ENCODE measurements around the gene APP.

The APP gene

GRCh38 chr21:25857308-25858074 is 313.1 kb downstream of the APP start:
- DNase-seq: no peak

- DNase-seq: no peak
Measured at GRCh38 chr21:25855576-25855975, 315.0 kb downstream of the APP start.

GRCh38 chr21:25850126-25850842 is 320.3 kb downstream of the APP start:
- DNase-seq: no peak

GRCh38 chr21:25848309-25848708 is 322.3 kb downstream of the APP start:
- DNase-seq: no peak

- DNase-seq: no peak
Measured at GRCh38 chr21:25845729-25846256, 324.8 kb downstream of the APP start.

- no peak for DNase-seq
Measured at GRCh38 chr21:25842925-25843324, 327.6 kb downstream of the APP start.

GRCh38 chr21:25838809-25839208 is 331.8 kb downstream of the APP start:
- no peak for DNase-seq

- no peak for DNase-seq
Measured at GRCh38 chr21:25837533-25838265, 332.9 kb downstream of the APP start.

GRCh38 chr21:25836396-25836795 is 334.2 kb downstream of the APP start:
- DNase-seq: no peak

GRCh38 chr21:25834381-25834780 is 336.2 kb downstream of the APP start:
- no peak for DNase-seq

- DNase-seq: no peak
Measured at GRCh38 chr21:25831300-25831960, 339.1 kb downstream of the APP start.

All from activated CD4-positive, CD25-positive, alpha-beta regulatory T cell treated with anti-CD3 and anti-CD28 coated beads, Interleukin-2, amount 50 U/mL, for 72 hours (primary cell).